HepG2 (cell line): ENCODE data around the gene KCNQ2. TPM values are rescaled to one million over a fixed set of nuclear protein-coding genes. Genes with fewer than 3 reads are reported as not detected.
A peak's percentile ranks its signal among the peaks of the same experiment; 100 is the strongest.

ENCODE experiments used
- AHDC1 ChIP-seq: sonication (generic); formaldehyde crosslinking; IDR thresholded peaks from 2 replicates; pipeline ENCODE4 v1.5.1; 2020; ENCODE audit warnings: mild to moderate bottlenecking, missing genetic modification reagents, borderline replicate concordance
- GZF1 ChIP-seq: sonication (generic); formaldehyde crosslinking; IDR thresholded peaks from 2 replicates; pipeline ENCODE4 v1.5.1; 2020; ENCODE audit warnings: mild to moderate bottlenecking, missing genetic modification reagents
- MIXL1 ChIP-seq: IDR thresholded peaks from 2 replicates; pipeline ENCODE4 v1.6.1; 2016
- PCBP1 ChIP-seq: fragments of 200-400 bp; formaldehyde crosslinking; IDR thresholded peaks from 2 replicates; pipeline ENCODE4 v1.6.1; 2017; ENCODE audit warnings: mild to moderate bottlenecking, low read depth, low read length, borderline replicate concordance
- TBL1XR1 ChIP-seq: fragments of 150-350 bp; IDR thresholded peaks from 2 replicates; pipeline ENCODE4 v1.6.1; 2014; ENCODE audit warnings: borderline replicate concordance, low read length; ENCODE audit not compliant: partially characterized antibody
- TCF7L2 ChIP-seq: IDR thresholded peaks from 2 replicates; pipeline ENCODE4 v1.6.1; 2011; ENCODE audit warnings: mild to moderate bottlenecking, low read depth, low read length, moderate library complexity
- THAP9 ChIP-seq: sonication (generic); formaldehyde crosslinking; IDR thresholded peaks from 2 replicates; pipeline ENCODE4; 2020; ENCODE audit warnings: missing genetic modification reagents, mild to moderate bottlenecking, borderline replicate concordance
- ZBTB2 ChIP-seq: sonication (generic); formaldehyde crosslinking; IDR thresholded peaks from 2 replicates; pipeline ENCODE4 v1.8.0; 2022; ENCODE audit warnings: low read depth, missing genetic modification reagents
- ZBTB44 ChIP-seq: sonication (generic); formaldehyde crosslinking; IDR thresholded peaks from 2 replicates; pipeline ENCODE4 v1.4.0; 2020; ENCODE audit warnings: missing genetic modification reagents
- ZFX ChIP-seq: sonication (generic); formaldehyde crosslinking; IDR thresholded peaks from 2 replicates; pipeline ENCODE4 v1.4.0; 2020; ENCODE audit warnings: mild to moderate bottlenecking, low read depth, missing genetic modification reagents, moderate library complexity
- ZIK1 ChIP-seq: sonication (generic); formaldehyde crosslinking; IDR thresholded peaks from 2 replicates; pipeline ENCODE4 v1.5.0; 2020; ENCODE audit warnings: mild to moderate bottlenecking, low read depth, missing genetic modification reagents, borderline replicate concordance
- ZNF569 ChIP-seq: sonication (generic); formaldehyde crosslinking; IDR thresholded peaks from 2 replicates; pipeline ENCODE4 v1.5.0; 2020; ENCODE audit warnings: mild to moderate bottlenecking, missing genetic modification reagents, moderate library complexity, borderline replicate concordance
- ZNF816 ChIP-seq: sonication (generic); formaldehyde crosslinking; IDR thresholded peaks from 2 replicates; pipeline ENCODE4 v1.8.0; 2022; ENCODE audit warnings: missing genetic modification reagents, mild to moderate bottlenecking, borderline replicate concordance
- ZXDC ChIP-seq: sonication (generic); formaldehyde crosslinking; IDR thresholded peaks from 2 replicates; pipeline ENCODE4 v1.5.0; 2020; ENCODE audit warnings: mild to moderate bottlenecking, missing genetic modification reagents
- polyA plus RNA-seq, 8 experiments: library from polyadenylated mRNA; depleted of rRNA in 3 of 8; stranded (reverse) in 7 of 8; unstranded in 1 of 8; fragments of >200 nt; fragmentation: Illumina TruSeq in 4 of 8; extraction: Trizol in 4 of 8; gene quantifications; 2 replicates each; pipeline versions ENCODE4 v1.2.1 to v1.2.3, GENCODE V29; 2011 to 2016; ENCODE audit warnings: low read depth in 4 of 8, missing spikeins in 1 of 8, mixed read lengths in 1 of 8; ENCODE audit not compliant: insufficient read depth in 1 of 8
- total RNA-seq, 5 experiments: library from RNA; depleted of rRNA; stranded (reverse); fragments of >200 nt; fragmentation: Illumina TruSeq; extraction: Trizol; gene quantifications; 2 replicates each; pipeline ENCODE4 v1.2.3, GENCODE V29; 2016; ENCODE audit warnings: low read depth in 1 of 5

The KCNQ2 gene
- total and polyA plus RNA-seq, 2 of the 13 experiments (the other 11 are each of a cell fraction or from before 2014, with no cell fraction given), result not detected

GRCh38 chr20:63381781-63382431, 90.5 kb downstream of the KCNQ2 start (continued):
- TF ChIP-seq ZNF816 (CRISPR knock-in tag), result no peak
- TF ChIP-seq TBL1XR1, result peak; percentile 15
- no peak for TF ChIP-seq GZF1
- no peak for TF ChIP-seq ZBTB44 (CRISPR knock-in tag)
- no peak for TF ChIP-seq ZNF569
- no peak for TF ChIP-seq THAP9 (CRISPR knock-in tag)
- TF ChIP-seq ZIK1 (CRISPR knock-in tag), result no peak
- no peak for TF ChIP-seq ZBTB2 (CRISPR knock-in tag)
- TF ChIP-seq AHDC1 (CRISPR knock-in tag), result no peak
- TF ChIP-seq ZFX (CRISPR knock-in tag), result no peak
- no peak for TF ChIP-seq MIXL1
- TF ChIP-seq ZXDC, result no peak
- TF ChIP-seq TCF7L2, result no peak
- TF ChIP-seq PCBP1, result peak; percentile 73; the same call in 1 of the 2 replicates
